AG10803 (cell line): ENCODE results near the gene ITPR1.

Source experiments
- DNase-seq: peaks from one replicate; pipeline ENCODE4 v3.0.0; 2010; ENCODE audit warnings: low read depth
- H3K4me3 ChIP-seq: 2 replicates; pipeline ENCODE4 v1.5.1; 2011; ENCODE audit warnings: mild to moderate bottlenecking, low read length, control low read depth
- TF ChIP-seq, protein P1 (sequence below): conservative IDR thresholded peaks from 2 replicates; pipeline ENCODE4 v1.5.1; 2011; ENCODE audit warnings: mild to moderate bottlenecking, low read length, control low read depth, inconsistent platforms

Gene ITPR1

DNA sequence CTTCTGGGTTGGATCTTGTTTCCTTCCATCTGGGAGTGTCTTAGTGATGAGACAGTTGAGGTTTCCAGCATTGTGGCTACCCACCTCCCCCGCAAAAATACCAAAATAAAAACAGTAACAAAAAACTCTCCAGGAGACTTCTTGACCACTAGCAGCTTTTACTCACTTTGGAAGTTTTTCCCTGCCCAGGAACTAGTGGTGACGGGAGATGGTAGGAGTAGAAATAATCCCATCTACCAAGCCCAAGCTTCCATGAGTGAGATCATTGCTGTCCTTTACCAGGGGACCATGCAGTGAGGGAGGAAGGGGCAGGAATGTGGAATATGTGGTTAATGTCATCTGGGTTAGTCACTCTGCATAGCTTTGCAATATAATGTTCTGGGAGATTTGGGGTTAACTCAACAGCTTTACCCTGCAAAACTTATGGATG, 187.7 kb downstream of the ITPR1 start:
- DNase-seq, result no peak
- TF ChIP-seq, protein P1, sequence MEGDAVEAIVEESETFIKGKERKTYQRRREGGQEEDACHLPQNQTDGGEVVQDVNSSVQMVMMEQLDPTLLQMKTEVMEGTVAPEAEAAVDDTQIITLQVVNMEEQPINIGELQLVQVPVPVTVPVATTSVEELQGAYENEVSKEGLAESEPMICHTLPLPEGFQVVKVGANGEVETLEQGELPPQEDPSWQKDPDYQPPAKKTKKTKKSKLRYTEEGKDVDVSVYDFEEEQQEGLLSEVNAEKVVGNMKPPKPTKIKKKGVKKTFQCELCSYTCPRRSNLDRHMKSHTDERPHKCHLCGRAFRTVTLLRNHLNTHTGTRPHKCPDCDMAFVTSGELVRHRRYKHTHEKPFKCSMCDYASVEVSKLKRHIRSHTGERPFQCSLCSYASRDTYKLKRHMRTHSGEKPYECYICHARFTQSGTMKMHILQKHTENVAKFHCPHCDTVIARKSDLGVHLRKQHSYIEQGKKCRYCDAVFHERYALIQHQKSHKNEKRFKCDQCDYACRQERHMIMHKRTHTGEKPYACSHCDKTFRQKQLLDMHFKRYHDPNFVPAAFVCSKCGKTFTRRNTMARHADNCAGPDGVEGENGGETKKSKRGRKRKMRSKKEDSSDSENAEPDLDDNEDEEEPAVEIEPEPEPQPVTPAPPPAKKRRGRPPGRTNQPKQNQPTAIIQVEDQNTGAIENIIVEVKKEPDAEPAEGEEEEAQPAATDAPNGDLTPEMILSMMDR, result no peak

DNA sequence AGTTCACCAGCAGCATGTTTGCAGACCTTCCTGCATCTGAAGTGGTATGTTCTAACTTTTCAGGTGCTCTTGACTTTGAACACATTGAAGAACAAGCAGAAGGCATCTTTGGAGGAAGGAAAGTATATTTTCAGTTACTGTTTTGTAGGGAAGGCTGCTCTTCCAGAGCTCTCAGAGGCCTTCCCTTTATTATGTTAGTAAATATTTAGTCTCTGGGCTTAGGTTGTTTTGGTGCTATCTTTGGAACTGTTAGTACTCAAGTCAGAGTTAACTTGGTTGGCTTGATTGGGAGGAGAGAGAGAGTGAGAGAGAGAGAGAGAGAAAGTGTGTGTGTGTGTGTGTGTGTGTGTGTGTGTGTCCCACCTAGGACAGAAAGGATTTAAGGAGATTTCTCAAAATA, 188.2 kb downstream of the ITPR1 start:
- no peak overlapping the region for H3K4me3 ChIP-seq
- DNase-seq, result no peak
- TF ChIP-seq, protein P1, result no peak

More for the DNA sequence above, 187.7 kb downstream of the ITPR1 start:
- no peak overlapping the region for H3K4me3 ChIP-seq

DNA sequence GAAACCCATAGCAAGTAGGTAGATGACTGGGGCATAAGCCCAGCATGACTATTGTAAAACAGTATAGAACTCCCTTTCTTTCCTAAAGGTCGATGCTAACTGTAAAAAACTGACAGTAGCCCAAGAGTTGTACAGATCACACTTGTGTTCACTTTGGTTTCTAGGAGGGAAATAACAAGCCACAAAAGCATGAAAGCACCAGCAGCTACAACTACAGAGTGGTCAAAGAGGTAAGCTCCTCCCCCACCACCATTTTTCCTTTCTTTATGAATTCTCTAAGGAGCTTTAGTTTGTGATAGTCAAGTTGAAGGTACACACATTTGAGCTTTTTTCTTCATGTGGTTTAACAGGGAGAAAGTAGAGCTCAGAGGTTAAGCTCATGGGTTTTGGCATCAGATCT, 191.0 kb downstream of the ITPR1 start:
- DNase-seq, result no peak
- TF ChIP-seq, protein P1, result no peak
- no peak overlapping the region for H3K4me3 ChIP-seq

DNA sequence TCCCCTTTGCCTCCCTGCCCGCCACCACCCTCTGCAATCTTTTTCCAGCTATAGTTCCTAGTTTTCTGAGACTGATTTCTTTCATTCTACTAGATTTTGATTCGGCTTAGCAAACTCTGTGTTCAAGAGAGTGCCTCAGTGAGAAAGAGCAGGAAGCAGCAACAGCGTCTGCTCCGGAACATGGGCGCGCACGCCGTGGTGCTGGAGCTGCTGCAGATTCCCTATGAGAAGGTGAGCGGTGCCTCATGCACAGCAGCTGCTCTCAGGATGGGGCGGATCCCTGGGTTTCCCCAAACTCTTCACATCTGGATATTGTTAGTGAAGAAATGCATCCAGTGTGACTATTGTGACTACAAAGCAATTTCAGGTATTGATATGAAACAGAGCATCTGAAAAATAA, 191.8 kb downstream of the ITPR1 start:
- no peak overlapping the region for H3K4me3 ChIP-seq
- TF ChIP-seq, protein P1, result no peak

GRCh38 chr3:4685673-4686345, 192.7 kb downstream of the ITPR1 start:
- TF ChIP-seq, protein P1, result no peak
- DNase-seq, result no peak

More for the DNA sequence above, 191.8 kb downstream of the ITPR1 start:
- no peak for DNase-seq

GRCh38 chr3:4686619-4687018, 193.5 kb downstream of the ITPR1 start:
- TF ChIP-seq, protein P1, result no peak
- no peak for DNase-seq
- H3K4me3 ChIP-seq, result no peak overlapping the region

More at GRCh38 chr3:4685673-4686345, 192.7 kb downstream of the ITPR1 start:
- no peak overlapping the region for H3K4me3 ChIP-seq

GRCh38 chr3:4687167-4687566, 194.0 kb downstream of the ITPR1 start:
- no peak for DNase-seq
- no peak overlapping the region for H3K4me3 ChIP-seq
- TF ChIP-seq, protein P1, result no peak
